HG03064 (cell line): Measurements from ENCODE around the gene BCKDHB.
A peak's percentile ranks its signal among the peaks of the same experiment; 100 is the strongest.
"Not testable (repeated sequence)": the region's sequence is repeated elsewhere in the genome, so short reads cannot be mapped to it uniquely, and the experiment has no call there.

Experiments
- ATAC-seq: cut with Tn5 transposase; IDR thresholded peaks from one replicate; pipeline ENCODE4 v1.9.1; 2021; ENCODE audit warnings: low read depth; ENCODE audit not compliant: unreplicated experiment

The BCKDHB gene

GRCh38 chr6:80106418-80107235 lies at the start of gene BCKDHB:
TSS of gene BCKDHB (plus strand) at chr6:80106671. CDS start at chr6:80106694, 23 bp downstream.
- peak; percentile 99 for ATAC-seq

- no peak for ATAC-seq
Measured at GRCh38 chr6:80060774-80061173, 45.7 kb upstream of the BCKDHB start.

GRCh38 chr6:80068146-80068545 lies 38.3 kb upstream of the BCKDHB start:
- ATAC-seq: not testable (repeated sequence)

DNA sequence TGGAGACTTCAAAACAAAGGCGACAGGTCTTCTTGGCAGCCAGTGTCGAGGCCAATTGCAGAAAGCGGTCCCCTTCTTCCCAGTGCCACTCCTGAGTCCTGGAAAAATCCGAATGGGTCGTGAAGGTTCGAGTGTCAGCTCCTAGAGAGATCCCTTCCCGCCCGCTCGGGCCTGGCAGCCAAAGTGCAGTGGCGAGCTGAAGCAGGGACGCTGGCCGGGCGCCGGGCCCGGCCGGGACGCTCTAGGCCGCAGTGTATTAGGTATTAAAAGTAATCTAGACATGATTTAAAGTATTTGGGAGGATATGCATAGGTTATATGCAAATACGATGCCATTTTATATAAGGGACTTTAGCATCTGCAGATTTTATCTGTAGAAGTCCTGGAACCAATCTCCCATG lies 36.0 kb upstream of the BCKDHB start:
- ATAC-seq: not testable (repeated sequence)

DNA sequence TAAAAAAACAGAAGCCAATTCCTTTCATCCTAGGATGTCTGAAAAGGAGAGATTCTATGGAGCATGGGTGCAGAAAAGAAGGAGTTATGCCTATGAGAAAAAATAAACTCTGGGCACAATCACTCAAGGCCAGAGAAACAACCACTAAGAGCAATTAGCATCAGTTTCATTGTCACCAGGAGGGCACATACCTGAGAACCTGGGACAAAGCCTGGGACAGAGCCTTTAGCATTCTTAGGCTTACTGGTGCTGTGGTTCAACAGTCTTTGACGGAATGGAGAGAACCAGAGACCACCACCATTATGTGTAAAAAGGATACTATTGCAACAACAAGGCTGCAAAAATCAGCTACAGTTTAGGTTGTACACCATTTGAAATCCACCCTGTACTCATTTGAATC lies 29.4 kb upstream of the BCKDHB start:
- no peak for ATAC-seq

- no peak for ATAC-seq
Measured at GRCh38 chr6:80088637-80089036, 17.8 kb upstream of the BCKDHB start.

GRCh38 chr6:80091506-80091905 lies 15.0 kb upstream of the BCKDHB start:
- no peak for ATAC-seq

DNA sequence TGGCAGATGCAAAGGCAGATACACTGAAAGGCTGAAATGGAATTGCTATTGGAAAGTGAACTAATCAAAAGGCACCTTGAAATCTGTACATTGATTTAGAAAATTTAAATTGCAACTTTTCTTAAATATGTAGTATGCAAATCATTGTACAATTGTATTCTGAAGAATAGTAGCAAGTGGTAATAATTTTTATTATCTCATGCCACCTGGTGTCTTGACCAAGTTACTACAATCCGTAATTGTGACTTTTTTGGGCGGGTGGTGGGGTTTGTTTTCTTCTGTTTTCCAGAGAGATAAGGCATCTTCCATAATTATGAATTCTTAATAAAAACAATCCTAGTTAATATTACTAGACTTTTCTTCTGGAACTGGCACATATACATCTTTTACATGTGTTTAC lies 12.5 kb upstream of the BCKDHB start:
- ATAC-seq: no peak

DNA sequence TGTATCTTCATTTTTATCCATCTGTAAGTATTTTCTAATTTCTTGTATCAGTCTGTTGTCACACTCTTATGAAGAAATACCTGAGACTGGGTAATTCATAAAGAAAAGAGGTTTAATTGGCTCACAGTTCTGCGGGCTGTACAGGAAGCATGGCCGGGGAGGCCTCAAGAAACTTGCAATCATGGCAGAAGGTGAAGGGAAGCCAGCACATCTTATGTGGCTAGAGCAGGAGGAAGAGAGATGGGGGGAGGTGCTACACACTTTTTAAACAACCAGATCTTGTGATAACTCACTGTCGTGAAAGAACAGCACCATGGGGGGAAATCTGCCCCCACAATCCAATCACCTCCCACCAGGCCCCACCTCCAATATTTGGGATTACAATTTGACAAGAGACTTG lies 10.9 kb upstream of the BCKDHB start:
- ATAC-seq: no peak

DNA sequence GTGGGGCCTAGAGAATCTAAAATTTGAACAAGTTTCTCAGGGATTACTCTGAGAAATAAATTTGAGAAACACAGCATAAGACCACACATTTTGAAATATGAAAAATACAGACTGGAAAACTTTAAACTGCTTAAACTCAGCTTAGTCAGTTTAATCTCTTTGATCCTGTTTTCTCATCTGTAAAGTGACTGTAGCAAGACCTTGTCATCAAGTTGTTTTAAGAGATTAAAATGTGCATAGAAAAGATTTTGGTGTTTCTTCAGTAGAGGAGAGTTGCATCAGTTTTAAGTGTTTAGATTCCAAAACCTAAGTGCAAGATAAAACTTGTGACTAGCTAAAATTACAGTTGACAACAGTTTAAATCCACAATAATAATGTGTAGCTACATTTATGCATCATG lies 8.1 kb upstream of the BCKDHB start:
- no peak for ATAC-seq

DNA sequence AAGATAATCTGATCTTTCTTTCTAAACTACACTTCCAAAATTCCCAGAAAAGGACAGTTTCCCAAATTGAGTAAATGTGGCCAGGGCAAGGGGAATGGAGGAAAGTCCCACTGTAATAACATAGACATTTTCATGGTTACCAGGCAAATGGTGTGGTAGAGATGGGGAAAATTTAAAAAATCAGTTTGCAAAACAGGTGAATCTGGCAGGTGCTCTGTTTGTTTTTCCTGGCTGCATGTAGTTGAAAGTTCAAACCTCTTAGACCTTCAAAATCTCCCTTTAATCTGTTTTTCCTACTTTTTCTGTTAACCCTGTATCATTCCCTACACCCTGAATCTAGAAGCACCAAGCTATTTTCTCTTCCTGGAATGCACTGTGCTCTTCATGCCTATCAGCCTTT lies 2.0 kb upstream of the BCKDHB start:
- no peak for ATAC-seq

GRCh38 chr6:80105972-80106417 lies 476 bp upstream of the BCKDHB start:
- ATAC-seq: peak; percentile 11

DNA sequence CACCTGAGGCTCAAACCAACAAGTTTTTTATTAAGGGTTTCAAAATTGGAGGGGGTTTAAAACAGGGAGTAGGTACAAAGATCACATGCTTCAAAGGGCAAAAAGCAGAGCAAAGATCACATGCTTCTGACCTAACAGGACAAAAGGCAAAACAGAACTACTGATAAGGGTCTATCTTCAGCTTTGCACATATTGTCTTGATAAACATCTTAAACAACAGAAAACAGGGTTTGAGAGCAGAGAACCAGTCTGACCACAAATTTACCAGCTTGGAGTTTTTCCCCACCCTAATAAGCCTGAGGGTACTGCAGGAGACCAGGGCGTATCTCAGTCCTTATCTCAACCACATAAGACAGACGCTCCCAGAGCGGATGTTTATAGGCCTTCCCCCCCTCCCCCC lies 16.1 kb downstream of the BCKDHB start:
- not testable (repeated sequence) for ATAC-seq

- no peak for ATAC-seq
Measured at GRCh38 chr6:80126657-80127345, 20.3 kb downstream of the BCKDHB start.

DNA sequence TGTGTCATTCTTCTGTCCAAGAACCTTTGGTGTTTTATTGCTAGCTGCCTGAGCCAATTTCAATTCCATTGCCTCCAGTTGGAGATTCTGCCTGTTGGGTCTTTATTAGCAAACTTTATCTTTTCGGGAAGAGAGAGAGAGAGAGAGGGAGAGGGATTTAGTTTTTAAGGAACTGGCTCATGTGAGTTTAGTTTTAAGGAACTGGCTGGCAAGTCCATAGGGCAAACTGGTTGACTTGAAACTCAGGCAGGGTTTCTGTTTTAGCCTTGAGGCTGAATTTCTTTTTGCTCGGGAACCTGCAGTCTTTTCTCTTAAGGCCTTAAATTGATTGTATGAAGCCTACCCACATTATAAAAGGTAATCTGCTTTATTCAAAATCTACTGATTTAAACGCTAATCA lies 23.0 kb downstream of the BCKDHB start:
- no peak for ATAC-seq

DNA sequence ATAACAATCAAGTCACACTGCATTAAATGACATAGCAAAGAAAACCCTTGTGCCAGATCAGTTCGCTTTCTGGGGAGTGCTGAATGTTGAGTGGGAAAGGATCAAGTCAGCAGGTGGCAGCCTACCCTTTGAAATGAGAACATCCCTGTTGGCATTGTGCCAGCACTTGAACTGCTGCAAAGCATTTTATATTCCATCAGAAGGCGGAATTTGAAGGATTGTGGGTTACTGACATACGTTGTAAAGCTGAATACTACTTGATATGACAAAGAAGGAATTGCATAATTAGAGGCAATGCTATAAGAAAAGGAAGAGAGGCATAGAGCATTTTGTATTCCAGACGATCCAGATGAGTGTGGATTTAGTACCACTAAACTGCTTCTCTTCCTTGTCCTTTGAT lies 26.5 kb downstream of the BCKDHB start:
- no peak for ATAC-seq

GRCh38 chr6:80134065-80134464 lies 27.6 kb downstream of the BCKDHB start:
- no peak for ATAC-seq

DNA sequence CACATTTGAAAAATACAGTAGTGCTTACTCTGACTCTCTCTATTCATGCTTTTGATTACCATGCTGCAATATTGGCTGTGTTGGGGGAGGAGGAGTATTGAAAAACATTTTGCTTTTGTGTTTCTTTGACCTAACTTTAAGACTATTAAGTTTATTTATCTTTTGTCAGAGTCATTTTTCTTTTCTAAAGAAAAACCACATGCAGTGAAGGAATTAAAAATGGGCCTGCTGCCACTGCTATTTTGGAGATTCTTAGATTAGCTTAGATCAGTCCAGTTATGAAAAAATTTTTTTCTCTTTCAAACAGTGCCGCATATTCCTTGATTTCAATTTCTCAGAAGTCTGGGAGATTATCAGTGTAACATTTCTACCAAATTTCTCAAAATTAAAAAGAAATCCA lies 36.1 kb downstream of the BCKDHB start:
- ATAC-seq: no peak

- ATAC-seq: no peak
Measured at GRCh38 chr6:80143419-80143937, 37.0 kb downstream of the BCKDHB start.

GRCh38 chr6:80144753-80145315 lies 38.4 kb downstream of the BCKDHB start:
- no peak for ATAC-seq

DNA sequence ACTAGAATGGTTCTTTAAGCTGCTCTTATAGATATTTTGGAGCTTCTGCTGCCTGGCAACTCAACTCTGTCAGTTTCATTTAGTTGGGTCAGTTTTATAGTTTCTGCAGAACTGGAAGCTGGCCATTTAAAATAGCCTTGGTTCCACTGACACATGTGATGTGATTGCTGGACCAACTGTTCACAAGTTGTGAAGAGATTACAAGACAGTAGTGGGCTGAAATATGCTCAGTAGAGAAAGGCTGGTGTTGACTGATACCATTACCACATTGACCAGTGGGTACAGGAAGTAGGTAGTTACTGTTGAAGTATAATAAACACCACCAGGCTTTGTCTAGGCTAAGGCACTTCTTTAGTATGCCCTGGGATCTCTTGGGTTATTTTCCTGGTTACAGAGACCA lies 39.0 kb downstream of the BCKDHB start:
- peak; percentile 64 for ATAC-seq
